NAMALWA (cell line): ENCODE data around the gene FER.
"Not testable (repeated sequence)": the region's sequence is repeated elsewhere in the genome, so short reads cannot be mapped to it uniquely, and the experiment has no call there.

Experiments used
- DNase-seq: peaks from one replicate; pipeline ENCODE4 v3.0.0-alpha.2; 2015; ENCODE audit warnings: low spot score

FER gene

DNA sequence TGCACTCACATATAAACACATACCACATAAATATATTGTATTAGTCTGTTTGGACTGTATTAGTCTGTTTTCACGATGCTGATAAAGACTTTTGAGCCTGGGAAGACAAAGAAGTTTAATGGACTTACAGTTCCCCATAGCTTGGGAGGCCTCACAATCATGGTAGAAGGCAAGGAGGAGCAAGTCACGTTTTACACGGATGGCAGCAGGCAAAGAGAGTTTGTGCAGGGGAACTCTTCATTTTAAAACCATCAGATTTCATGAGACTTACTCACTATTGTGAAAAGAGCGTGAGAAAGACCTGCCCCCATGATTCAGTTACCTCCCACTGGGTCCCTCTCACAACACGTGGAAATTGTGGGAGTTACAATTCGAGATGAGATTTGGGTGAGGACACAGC, 133.4 kb downstream of the FER start:
- no peak for DNase-seq

DNA sequence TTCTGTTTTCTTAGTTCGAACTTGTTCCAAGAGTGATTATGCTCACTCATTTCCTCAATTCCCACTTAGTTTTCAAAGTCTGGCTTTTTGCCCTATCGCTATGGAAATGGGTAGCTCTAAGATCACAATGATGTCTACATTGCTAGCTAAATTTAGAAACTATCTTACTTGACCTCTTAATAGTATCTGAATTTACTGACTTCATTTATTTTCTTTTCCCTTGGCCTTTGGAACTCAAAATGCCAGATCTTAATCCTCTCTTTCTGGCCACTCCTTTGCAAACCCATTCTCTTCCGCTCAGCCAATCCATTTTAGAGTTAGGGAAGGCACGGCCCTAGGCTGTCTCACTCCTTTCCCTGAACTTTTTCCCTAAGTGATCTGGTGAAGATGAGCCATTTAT, 137.0 kb downstream of the FER start:
- DNase-seq: no peak

DNA sequence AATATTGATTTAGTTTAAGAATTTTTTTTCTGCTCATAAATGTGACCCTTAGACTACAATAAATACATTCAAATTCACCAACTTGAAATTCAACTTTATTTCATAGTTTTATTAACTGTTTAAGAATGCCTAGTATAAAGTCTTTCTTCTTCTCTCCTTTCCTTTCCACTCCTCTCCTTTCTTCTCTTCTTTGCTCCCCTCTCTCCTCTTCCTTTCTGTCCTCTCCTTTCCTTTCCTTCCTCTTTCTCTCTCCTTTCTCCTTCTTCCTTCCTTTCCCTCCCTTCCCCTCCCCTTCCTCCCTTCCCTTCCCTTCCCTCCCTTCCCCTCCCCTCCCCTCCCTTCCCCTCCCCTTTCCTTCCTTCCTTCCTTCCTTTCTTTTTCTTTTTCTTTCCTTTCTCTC, 150.6 kb downstream of the FER start:
- no peak for DNase-seq

DNA sequence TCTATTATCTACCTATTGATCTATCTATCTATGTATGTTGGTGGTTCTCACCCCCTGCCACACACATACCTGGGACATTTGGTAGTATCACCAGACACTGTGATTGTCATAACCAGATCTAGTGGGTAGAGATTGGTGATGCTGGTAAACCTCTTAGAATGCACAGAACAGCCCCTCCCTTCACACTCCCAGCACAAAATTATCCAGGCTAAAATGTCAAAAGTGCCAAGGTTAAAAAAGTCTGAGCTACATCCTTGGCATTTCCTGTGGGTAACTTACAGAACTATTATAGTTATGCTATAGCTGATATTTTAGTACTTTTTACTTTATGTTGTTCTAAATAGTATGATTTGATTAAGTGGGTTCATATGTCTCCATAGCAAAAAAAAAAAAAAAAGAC, 151.0 kb downstream of the FER start:
- DNase-seq: no peak

DNA sequence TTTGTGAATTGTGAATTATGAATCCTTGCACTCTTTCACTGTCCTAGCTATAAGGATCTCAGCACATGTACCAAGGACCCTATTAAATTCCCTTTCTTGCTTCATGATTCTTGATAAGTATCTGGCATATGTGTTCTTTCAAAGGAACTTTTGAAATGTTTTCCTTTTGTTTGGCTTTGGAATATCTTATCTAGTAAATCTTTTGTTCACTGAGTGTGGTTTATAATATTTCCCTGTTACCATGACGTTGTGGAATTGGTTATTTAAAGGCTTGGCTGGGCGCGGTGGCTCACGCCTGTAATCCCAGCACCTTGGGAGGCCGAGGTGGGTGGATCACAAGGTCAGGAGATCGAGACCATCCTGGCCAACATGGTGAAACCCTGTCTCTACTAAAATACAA, 151.5 kb downstream of the FER start:
- not testable (repeated sequence) for DNase-seq

DNA sequence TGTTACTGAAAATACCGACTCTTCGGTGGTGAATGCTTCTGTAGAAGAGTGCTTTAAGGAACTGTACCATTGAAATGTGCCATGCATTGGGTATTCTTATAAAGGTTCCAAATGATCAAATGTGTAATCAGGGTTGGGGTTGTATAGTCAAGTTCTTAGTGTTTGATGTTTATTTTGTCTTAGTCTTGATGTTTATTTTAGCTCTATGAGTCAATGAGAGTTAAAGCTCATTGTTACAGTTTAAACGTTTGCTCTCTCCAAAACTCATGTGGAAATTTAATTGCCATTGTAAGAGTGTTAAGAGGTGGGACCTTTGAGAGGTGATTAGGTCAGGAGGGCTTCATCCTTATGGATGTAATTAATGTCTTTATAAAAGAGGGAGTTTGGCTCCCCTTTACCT, 153.0 kb downstream of the FER start:
- no peak for DNase-seq

DNA sequence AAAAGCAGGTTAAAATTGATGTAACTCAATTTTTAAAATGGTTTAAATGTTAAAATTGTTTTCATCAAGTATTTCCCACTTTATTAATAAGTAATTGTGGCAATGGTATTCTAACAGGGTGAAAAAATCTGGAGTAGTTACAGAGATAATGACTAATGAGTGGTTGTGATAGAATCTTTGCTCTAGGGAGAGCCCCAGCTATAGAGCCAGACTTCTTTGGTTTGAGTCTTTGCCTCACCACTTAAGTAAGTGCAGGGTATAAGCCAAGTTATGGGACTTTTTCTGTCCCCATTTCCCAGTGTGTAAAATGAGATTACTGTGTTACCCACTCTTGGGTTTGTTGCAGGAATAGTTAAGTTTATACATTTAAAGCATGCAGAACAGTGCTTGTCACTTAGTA, 158.1 kb downstream of the FER start:
- no peak for DNase-seq

DNA sequence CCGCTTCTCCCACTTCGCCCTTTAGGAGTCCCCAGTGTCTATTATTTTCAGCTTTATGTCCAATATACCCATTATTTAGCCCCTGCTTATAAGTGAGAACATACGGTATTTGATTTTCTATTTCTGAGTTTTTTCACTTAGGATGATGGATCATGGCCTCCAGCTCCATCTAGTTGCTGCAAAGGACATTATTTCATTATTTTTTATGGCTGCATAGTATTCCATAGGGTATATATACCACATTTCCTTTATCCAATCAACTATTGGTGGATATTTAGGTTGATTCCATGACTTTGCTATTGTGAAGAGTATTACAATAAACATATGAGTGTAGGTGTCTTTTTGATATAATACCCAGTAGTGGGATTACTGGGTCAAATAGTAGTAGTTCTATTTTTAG, 162.9 kb downstream of the FER start:
- DNase-seq: no peak

DNA sequence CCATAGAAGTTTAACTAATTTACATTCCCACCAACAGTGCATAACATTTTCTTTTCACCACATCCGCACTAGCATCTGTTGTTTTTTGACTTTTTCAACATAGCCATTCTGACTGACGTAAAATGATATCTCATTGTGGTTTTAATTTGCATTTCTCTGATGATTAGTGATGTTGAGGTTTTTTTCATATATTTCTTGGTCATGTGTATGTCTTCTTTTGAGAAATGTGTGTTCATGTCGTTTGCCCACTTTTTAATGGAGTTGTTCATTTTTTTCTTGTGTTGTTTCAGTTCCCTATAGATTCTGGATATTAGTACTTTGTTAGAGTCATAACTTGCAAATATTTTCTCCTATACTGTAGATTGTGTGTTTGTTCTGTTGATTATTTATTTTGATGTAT, 163.4 kb downstream of the FER start:
- peak; percentile 78 for DNase-seq

DNA sequence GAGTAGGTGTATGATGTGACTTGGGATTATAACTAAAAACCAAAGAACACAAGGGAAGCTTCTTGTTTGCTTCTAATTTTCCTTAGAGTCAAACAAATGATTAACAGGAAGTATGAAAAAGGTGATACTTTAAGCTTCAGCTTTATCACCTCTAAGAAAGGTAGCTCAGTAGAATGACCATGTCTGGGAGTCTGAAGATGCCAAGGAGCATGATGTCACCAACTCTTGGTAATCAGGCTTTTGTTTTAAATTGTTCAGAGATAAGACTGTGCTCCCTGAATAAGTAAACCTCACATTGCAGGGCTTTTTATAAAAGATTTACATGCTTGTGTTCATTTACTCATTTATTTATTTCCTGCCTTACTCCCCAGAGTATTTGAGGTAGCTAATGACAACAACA, 169.9 kb downstream of the FER start:
- DNase-seq: no peak

DNA sequence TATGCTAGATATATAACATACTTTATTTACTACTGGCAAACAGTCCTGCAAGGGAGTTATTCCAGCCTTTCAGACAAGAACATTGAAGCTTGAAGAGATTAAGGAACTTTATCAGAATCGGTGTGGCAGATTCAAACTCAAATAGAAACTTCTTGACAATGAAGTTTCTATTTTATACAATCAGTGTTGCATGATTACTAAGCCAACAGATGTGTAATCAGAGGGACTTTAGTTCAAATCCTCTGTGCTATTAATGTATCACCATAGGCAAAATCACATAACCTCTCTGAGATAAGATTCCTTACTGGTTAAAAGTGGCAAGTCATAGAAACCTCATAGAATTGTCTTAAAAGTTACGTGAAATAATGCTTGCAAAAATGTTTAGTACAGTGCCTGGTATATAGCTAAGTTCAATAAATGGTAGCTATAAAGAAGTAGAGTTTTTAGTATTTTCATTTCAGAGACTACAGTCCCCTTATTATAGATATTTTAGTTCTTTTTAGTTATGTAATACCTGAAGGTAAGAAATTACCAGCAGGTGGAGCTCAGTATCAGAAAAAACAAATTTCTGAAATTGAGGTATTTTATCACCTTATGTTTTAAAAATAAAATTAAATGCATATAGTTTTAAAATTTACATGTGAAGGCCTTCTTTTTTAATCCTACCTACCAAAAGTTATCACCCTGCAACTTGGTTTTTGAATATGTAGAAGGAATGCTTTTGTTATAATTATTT, 172.1 kb downstream of the FER start:
- peak; percentile 40 for DNase-seq

DNA sequence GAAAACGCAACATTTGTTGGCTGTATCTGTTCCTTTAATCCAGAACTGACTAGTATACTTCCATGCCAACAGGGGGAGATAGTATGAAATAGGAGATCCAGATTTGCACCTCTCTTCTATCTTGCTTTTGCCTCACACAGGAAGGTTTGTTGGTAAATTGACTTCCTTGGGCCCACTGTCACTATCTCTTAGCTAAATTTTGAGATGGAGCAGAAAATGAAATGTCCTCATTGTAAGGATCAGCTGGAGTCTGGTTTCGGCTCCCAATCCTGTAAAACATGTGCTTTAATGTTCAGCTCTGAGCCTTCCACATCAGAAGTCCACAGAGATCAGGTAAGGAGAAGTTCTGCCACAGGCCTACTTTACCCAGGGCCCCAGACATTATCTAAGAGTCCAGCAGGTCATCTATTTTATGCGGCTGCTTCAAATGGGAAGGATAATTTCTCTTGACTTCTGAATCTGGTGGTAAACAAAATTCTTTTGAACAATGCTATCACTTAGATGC, 176.8 kb downstream of the FER start:
- peak; percentile 26 for DNase-seq

DNA sequence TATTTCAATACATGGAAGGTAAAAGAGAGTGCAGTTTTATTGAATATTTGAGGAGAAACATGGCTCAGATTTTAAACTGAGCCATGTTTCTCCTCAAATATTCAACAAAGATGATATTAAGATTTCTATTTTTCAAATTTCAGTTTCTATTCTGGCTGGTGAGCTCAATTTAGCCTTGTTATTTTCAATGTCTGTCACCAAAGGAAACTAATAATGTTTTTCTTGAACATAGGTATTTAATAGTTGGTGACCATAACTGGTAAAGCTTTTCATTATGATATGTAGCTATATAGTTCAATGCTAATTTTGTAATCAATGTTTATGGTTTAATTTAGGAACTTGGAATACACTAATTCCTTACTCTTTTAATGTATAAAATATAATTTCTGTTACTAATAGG, 177.4 kb downstream of the FER start:
- no peak for DNase-seq

DNA sequence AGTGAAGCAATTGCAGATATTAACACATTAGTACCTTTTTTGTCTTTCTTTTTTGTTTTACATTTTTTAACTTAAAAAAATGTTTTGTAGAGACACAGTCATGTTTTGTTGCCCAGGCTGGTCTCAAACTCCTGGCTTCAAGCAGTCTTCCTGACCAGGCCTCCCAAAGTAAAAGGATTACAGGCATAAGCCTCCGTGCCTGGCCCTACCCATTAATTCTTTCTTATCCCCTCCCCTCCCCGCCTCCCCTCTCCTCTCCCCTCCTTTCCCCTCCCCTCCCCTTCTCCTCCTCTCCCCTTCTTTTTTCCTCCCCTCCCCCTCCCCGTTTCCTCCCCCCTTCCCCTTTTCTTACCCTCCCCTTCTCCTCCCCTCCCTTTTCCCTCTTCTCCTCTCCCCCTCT, 182.4 kb downstream of the FER start:
- DNase-seq: no peak

DNA sequence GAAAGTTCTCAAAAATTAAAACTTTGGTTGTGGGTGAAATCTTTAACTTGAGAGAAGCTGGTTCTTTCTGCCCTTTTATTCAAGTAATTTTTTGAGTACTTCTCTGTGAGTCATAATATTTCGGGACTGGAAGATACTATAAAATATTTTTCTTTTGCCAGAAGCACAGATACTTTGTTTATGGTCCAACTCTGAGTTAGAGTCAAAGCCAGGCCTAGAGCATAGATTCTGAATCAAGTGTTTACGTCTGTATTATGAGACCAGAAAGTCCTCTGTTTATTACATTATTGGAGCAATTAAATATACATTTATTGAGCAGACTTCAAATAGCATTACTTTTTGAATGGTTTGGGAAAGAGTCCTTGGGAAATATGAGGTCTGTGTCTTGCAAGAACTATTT, 187.9 kb downstream of the FER start:
- DNase-seq: no peak

DNA sequence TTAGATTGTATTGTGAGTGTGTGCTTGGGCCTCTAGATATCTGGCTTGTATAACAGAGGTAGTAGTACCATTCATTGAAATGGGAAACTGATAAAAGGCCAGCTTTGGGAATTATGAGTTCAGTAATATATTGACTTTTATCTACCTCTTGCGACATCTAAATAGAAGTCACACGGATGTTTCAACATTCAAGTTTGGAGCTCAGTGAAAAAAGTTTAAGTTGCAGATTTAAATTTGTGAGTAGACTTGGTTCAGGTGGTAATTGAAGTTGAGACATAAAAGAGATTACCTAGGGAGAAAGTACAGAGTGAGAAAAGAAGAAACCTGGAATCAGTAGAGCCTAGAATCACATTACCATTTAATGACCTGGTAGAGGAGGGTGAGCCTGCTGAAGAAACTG, 189.5 kb downstream of the FER start:
- no peak for DNase-seq

DNA sequence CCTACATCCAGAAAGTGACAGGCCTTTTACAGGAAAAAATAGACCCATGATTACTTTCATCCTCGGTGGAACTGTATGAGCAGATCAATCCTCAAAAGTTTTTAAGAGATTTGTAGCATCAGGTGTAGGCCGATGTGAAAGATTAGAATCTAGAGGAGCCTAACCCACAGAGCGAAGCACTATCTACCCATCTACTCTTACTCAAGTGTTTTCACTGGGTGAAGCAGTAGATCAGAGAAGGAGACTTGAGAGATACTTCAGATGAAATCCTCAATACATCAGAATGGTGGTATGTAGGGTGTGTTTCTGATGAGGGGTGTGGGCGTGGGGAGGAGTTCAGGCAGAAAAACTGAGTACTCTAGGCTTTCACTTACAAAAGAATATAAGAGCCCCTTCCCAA, 192.8 kb downstream of the FER start:
- no peak for DNase-seq

DNA sequence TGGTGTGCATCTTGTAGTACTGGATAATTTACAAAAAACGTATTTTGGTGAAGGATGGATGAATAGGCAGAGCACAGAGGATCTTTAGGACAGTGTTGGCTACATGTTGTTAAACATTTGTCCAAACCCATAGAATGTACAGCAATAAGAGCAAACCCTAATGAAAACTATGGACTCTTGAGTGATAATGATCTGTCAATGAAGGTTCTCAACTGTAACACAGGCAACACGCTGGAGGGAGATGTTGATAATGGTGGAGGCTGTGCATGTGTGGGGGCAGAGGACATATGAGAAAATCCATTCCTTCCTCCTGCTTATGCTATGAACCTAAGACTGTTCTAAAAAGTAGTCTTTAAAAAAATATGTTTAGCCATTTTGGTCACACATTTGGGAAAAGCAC, 194.0 kb downstream of the FER start:
- DNase-seq: no peak

DNA sequence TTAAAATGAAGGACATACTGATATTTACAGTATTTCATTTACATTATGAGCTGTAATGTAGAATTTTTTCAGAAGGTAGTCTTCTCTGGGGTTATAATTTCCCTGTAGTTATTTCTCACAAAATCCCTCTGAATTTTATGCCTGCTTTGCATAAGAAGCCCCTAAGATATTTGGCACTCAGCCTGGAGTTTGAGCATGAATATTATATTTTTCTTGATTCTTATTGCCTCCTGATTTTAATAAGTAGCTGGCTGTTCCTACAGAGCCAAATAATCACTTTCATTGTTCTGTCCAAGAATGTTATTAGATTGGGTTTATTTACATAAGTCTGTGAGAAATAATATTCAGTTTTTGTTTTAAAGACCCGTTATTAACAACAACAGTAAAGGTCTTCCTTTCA, 195.0 kb downstream of the FER start:
- no peak for DNase-seq

DNA sequence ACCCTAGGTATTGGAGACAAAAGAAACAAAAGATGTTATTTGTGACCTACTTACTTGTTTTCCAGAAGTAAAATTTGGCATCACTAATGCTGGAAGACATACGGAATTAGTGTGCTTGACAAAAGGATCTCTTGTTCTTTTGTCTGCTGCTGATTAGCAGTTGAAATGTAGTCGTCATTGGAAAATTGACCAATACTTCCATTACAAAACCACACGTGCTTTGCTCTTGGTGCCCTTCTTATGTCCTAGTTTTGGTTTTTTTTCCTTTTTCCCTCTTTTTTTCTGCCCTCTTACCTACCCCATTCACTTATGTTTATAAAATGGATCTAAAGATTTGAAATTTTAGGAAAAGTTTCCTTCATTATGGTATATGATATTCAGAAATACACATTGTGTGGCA, 197.4 kb downstream of the FER start:
- DNase-seq: no peak

DNA sequence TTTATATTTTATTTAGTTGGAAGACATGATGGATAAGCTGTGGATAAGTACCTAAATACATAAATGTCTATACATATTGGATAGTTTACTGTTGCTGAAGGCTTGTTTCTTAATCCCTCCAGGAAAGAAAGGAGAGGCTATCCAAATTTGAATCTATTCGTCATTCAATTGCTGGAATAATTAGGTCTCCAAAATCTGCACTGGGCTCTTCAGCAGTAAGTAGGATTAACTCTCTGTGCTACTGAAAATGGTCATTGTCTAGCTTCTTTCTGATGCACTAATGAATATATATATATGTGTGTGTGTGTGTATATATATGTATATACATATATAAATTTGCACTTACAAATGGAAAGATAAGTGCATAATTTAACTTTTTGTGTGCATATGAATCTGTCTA, 198.3 kb downstream of the FER start:
- DNase-seq: no peak

DNA sequence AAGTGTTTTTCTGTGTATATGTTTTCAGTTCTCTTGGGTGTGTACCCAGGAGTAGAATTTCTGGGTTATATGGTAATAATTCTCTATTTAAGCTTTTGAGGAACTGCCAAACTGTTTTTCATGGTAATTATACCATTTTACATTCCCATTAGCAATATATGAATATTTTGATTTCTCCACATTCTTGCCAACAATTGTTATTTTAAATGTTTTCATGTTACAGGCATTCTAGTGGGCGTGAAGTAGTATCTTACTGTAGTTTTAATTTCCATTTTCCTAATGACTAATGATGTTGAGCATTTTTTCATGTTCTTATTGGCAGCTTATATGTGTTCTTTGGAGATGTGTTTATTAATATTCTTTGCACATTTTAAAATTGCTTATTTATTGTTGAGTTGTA, 199.5 kb downstream of the FER start:
- DNase-seq: no peak

DNA sequence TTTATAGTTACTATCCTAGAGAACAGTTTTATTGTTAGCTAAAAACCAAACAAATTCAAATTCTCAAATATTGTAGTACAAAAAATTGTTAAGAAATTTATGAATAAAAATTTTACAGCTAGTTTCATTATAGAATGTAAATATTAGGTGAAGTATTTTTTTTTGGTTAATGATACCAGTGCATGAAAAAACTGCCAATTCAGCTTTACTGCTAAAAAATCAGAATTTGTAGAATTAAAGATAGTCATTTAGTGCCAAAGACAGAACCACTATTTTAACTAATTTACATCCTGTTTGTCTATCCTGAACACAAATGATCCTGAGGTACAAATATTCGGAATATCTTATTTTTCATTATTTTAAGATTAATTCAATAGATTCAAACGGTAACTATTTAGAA, 202.6 kb downstream of the FER start:
- no peak for DNase-seq

DNA sequence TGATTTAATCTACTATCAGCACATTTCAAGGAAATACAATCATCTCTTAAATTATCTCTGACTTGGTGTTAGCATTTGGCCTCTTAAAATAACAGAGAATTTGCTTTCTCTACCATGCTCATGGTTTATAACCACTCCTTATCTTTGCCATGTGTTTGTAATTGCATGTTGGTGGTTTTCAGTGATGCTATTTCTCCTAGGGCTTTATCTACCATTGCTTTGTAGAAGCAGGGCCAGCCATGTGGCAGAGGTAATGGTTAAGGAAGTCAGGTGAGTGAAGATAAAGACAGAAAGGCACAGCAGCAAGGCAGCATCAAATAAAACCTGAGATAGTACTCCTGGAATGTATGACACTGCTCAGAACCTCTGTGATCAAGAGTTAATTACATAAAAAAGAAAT, 206.2 kb downstream of the FER start:
- DNase-seq: no peak

DNA sequence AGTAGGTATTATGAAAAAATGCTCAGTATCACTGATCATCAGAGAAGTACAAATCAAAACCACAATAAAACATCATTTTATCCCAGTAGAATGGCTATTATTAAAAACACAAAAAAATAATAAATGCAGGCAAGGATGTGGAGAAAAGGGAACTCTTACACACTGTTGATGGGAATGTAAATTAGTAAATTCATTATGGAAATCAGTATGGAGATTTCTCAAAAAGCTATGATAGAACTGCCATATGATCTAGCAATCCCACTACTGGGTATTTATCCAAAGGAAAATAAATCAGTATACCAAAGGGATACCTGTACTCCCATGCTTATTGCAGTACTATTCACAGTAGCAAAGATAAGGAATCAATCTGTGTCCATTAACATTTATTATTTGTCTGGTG, 209.6 kb downstream of the FER start:
- DNase-seq: no peak
